C4-2B (cell line): ENCODE data around the gene SCYL1.

Experiments
- H3K27ac ChIP-seq: fragments of 450-650 bp; 2 replicates; pipeline ENCODE4 v1.5.1; 2017
- CTCF ChIP-seq: fragments of 450-650 bp; conservative IDR thresholded peaks from 2 replicates; pipeline ENCODE4 v1.5.1; 2017; ENCODE audit warnings: mild to moderate bottlenecking
- ZFX ChIP-seq: fragments of 450-650 bp; IDR thresholded peaks from 2 replicates; pipeline ENCODE4 v1.6.1; 2017

Gene SCYL1

DNA sequence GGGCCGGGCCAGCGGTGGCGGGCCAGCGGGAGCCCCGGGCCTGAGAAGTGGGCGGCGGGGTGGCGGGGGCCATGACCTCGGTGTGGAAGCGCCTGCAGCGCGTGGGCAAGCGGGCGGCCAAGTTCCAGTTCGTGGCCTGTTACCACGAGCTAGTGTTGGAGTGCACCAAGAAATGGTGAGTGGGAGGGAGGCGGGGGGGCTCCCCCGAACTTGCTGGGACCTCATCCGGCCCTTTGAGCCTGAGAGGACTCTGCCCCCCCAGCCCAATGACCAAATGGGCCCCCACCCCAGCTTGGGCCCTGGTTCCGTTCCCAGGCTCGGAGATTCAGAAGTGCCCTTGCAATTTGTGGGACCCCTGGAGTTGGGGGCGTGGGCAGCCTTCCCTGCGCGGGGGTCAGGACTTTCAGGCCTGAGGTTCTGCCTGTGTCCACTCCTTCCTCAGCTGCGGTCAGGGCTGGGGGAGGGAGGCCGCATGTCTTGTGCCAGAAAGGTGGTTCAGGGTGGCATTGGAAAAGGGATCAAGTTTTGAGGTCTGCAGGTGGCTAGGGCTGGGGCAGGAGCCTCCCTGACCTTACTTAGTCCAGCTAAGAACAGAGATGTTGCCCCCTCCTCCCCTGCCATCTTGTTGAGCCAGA is 51.5 kb downstream of the SCYL1 start:
- TF ChIP-seq CTCF (no peak), ZFX (no peak)
- peak overlapping the region; percentile 84 for H3K27ac ChIP-seq

- TF ChIP-seq ZFX (no peak), CTCF (no peak)
- H3K27ac ChIP-seq, result no peak overlapping the region; the same call in 1 of the 2 replicates
These were observed 52.2 kb downstream of the SCYL1 start for GRCh38 chr11:65576867-65577755.

DNA sequence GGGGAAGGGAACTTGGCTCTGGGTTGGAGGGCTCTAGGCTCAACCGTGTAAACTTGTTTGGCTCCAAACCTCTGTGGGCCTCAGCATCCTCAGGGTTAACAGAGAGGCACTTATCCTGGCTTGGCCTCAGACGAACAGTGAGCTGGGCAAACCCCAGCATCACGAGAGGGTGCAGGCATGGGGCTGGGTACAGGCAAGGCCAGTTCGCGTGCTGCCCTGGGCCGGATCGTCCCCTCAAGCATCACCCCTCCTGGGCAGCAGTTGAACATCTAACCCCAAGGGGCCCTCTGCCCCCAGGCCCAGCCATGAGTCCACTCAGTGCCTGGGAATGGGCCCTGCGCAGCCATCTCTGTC is 52.9 kb downstream of the SCYL1 start:
- H3K27ac ChIP-seq, result no peak overlapping the region
- TF ChIP-seq CTCF (no peak), ZFX (no peak)

GRCh38 chr11:65578134-65578533 is 53.3 kb downstream of the SCYL1 start:
- TF ChIP-seq ZFX (no peak), CTCF (no peak)

DNA sequence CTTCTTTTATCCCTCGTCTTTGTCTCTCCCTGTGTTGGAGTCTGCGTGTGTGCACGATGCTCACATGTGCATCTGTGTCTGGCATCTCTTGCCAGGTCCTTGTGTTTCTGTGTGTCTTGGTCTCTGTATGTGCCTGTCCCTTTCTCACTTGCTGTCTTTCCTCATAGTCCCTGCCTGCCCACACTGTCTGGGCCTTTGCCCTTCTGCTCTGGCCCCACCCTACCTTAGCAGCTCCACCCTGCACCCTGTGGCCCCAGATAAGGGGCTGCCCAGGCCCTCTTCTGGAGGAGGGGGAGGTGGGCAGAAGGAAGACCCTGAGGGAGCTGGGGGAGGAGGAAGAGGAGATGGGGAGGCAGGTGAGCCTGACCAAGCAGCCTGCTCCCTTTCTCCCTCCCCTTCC is 53.8 kb downstream of the SCYL1 start:
- no peak overlapping the region for H3K27ac ChIP-seq
- TF ChIP-seq ZFX (no peak), CTCF (no peak)

More at GRCh38 chr11:65578134-65578533, 53.3 kb downstream of the SCYL1 start:
- no peak overlapping the region for H3K27ac ChIP-seq

GRCh38 chr11:65579291-65579690 is 54.4 kb downstream of the SCYL1 start:
- H3K27ac ChIP-seq, result no peak overlapping the region
- TF ChIP-seq CTCF, result no peak
- no peak for TF ChIP-seq ZFX

GRCh38 chr11:65580031-65580692 is 55.3 kb downstream of the SCYL1 start:
- TF ChIP-seq ZFX (no peak), CTCF (no peak)
- no peak overlapping the region for H3K27ac ChIP-seq
